GM12878 (cell line): ENCODE measurements around the gene TICRR. TPM values are rescaled to one million over a fixed set of nuclear protein-coding genes. Genes with fewer than 3 reads are reported as not detected.

Experiments
- ATAC-seq: fragments of 200-7000 bp; cut with Tn5 transposase; 3 replicates; pipeline ENCODE4 v1.9.1; 2020; ENCODE audit warnings: mild to moderate bottlenecking, moderate library complexity
- BruUV-seq: library from RNA; stranded (reverse); fragments of 400-500 nt; replicated peaks from 2 replicates; lab custom pipeline; 2021; lab: Mats Ljungman, UMichigan
- CTCF ChIA-PET: fragments of 300-600 bp; sonication (Branson Sonifier 250); formaldehyde crosslinking; extraction: SDS; loops from one replicate; lab custom pipeline; 2021; ENCODE audit warnings: inconsistent platforms; lab: Yijun Ruan, JAX
- POLR2A ChIA-PET: fragments of 350-600 bp; formaldehyde crosslinking; extraction: SDS; loops from one replicate; lab custom pipeline; 2021; ENCODE audit warnings: inconsistent platforms; lab: Charles Lee
- RAD21 ChIA-PET: fragments of 300-600 bp; sonication (Branson Sonifier 250); formaldehyde crosslinking; loops from one replicate; lab custom pipeline; 2023; ENCODE audit warnings: antibody characterized with exemption; ENCODE audit not compliant: unreplicated experiment; lab: Charles Lee
- SMC1A ChIA-PET: fragments of 300-600 bp; sonication (Branson Sonifier 250); formaldehyde crosslinking; loops from one replicate; lab custom pipeline; 2023; ENCODE audit not compliant: unreplicated experiment, uncharacterized antibody; lab: Charles Lee
- DNase-seq: peaks from one replicate; pipeline ENCODE4 v3.0.0-alpha.2; 2011; ENCODE audit warnings: low read depth, low spot score
- FAIRE-seq: peaks from 3 replicates; lab custom pipeline; 2011; peaks lifted over from hg19 to GRCh38; lab: Jason Lieb, UNC
- H2AFZ ChIP-seq: 2 replicates; pipeline ENCODE4 v1.6.0; 2011; ENCODE audit warnings: low read depth, low read length, control low read depth; ENCODE audit not compliant: control insufficient read depth
- H3K27ac ChIP-seq: 2 replicates; pipeline ENCODE4 v1.5.1; 2011; ENCODE audit warnings: control low read depth; ENCODE audit not compliant: control insufficient read depth, insufficient read depth
- H3K27me3 ChIP-seq, 2 experiments: replicated peaks in 1 of 2; 2 replicates each; pipeline versions ENCODE4 v1.6.0 to v1.6.1; 2011; ENCODE audit warnings: low read length in 1 of 2; ENCODE audit not compliant: control insufficient read depth in 2 of 2, insufficient read depth in 2 of 2
- H3K36me3 ChIP-seq, 2 experiments: 2 replicates each; pipeline ENCODE4 v1.5.1; 2011; ENCODE audit warnings: low read length in 1 of 2; ENCODE audit not compliant: control insufficient read depth in 2 of 2, insufficient read depth in 2 of 2
- H3K4me1 ChIP-seq: 2 replicates; pipeline ENCODE4 v1.6.1; 2011; ENCODE audit warnings: mild to moderate bottlenecking, low read length, moderate library complexity, mixed read lengths; ENCODE audit not compliant: control insufficient read depth, insufficient read depth
- H3K4me2 ChIP-seq: 2 replicates; pipeline ENCODE4 v1.6.0; 2011; ENCODE audit warnings: control low read depth; ENCODE audit not compliant: control insufficient read depth, insufficient read depth
- H3K4me3 ChIP-seq: fragments of 200-600 bp; sonication (generic); 2 replicates; pipeline ENCODE4 v1.5.1; 2016
- H3K79me2 ChIP-seq: 2 replicates; pipeline ENCODE4 v1.6.0; 2011; ENCODE audit warnings: low read length; ENCODE audit not compliant: control insufficient read depth, insufficient read depth
- H3K9ac ChIP-seq: 2 replicates; pipeline ENCODE4 v1.8.0; 2011; ENCODE audit warnings: low read length, control low read depth, mixed read lengths; ENCODE audit not compliant: control insufficient read depth, insufficient read depth
- H3K9me3 ChIP-seq: replicated peaks from 3 replicates; pipeline ENCODE4 v1.5.1; 2011; ENCODE audit warnings: mild to moderate bottlenecking, low read length; ENCODE audit not compliant: control insufficient read depth, insufficient read depth
- H4K20me1 ChIP-seq: 2 replicates; pipeline ENCODE4 v1.6.0; 2011; ENCODE audit not compliant: control insufficient read depth, insufficient read depth
- TARDBP ChIP-seq: IDR thresholded peaks from 2 replicates; pipeline ENCODE4 v1.6.1; 2016; ENCODE audit warnings: borderline replicate concordance
- ZBTB11 ChIP-seq: fragments of 450-650 bp; formaldehyde crosslinking; IDR thresholded peaks from 2 replicates; pipeline ENCODE4 v1.5.0; 2022; ENCODE audit warnings: mild to moderate bottlenecking, missing genetic modification characterization
- ZNF622 ChIP-seq: fragments of 450-650 bp; IDR thresholded peaks from 2 replicates; pipeline ENCODE4 v1.6.1; 2017; ENCODE audit warnings: mild to moderate bottlenecking, inconsistent platforms
- WGBS: methylation state at CpG from one replicate; pipeline ENCODE4 v1.1.6; 2016; ENCODE audit warnings: low lambda C conversion rate; ENCODE audit not compliant: insufficient replicate concordance, insufficient coverage; ENCODE audit errors: missing lambda C conversion rate; 5-methylcytosine and 5-hydroxymethylcytosine counted together
- in situ Hi-C: fragments of 300-500 bp; cut with MboI; formaldehyde crosslinking; loops from 9 replicates; pipeline ENCODE4 v1.14.3; 2018; ENCODE audit warnings: mixed read lengths
- intact Hi-C: fragments of 100-400 bp; cut with micrococcal nuclease; formaldehyde crosslinking; loops from one replicate; pipeline ENCODE4 v1.14.2; 2022; ENCODE audit not compliant: unreplicated experiment
- polyA plus RNA-seq, 11 experiments: library from polyadenylated mRNA; depleted of rRNA in 4 of 11; unstranded in 6 of 11; stranded (reverse) in 5 of 11; fragments of >200 nt; fragmentation: Nextera tagmentation in 4 of 11; fragmentation: Illumina TruSeq in 1 of 11; extraction: Ambion mirVana in 4 of 11; extraction: Trizol in 1 of 11; gene quantifications; 1 replicate in 1 of 11; 2 replicates in 10 of 11; pipeline versions ENCODE4 v1.2.1 to v1.2.3, GENCODE V29; 2011 to 2016; ENCODE audit warnings: inconsistent platforms in 2 of 11, missing spikeins in 2 of 11, low read depth in 1 of 11
- total RNA-seq, 4 experiments: library from RNA; depleted of rRNA in 3 of 4; stranded (reverse); fragments of >200 nt in 3 of 4; fragmentation: Illumina TruSeq in 1 of 4; extraction: Trizol in 1 of 4; gene quantifications; 2 replicates each; pipeline versions ENCODE4 v1.2.1 to v1.2.3, GENCODE V29; 2013 to 2021

TICRR gene
- total and polyA plus RNA-seq, 10 of the 15 experiments (the other 5 are each of a cell fraction or from before 2014, with no cell fraction given): 0.58 to 21.5 (median 11.5) TPM

GRCh38 chr15:89666184-89666857, 91.1 kb downstream of the TICRR start:
- POLR2A ChIA-PET: no interaction called here
- no peaks in the 10 kb centered on the region for H3K79me2 ChIP-seq
- no peak for TF ChIP-seq ZBTB11 (CRISPR knock-in tag)
- no peak for TF ChIP-seq ZNF622
- TF ChIP-seq TARDBP: no peak
- TF ChIP-seq, all 136 proteins: peak for 0
- 61% methylated on average over 7 of the region's 8 CpGs for WGBS
- DNase-seq: no peak
- no peak overlapping the region; the same call in 1 of the 2 replicates for H3K9ac ChIP-seq
- in situ Hi-C loops (no loop called here), intact Hi-C loops (no loop called here)
- H3K27me3 ChIP-seq: peaks cover 0 to 2% of the 10 kb centered on the region in 2 experiments; a peak in 1 of 4 replicates
- no peaks in the 10 kb centered on the region for H3K9me3 ChIP-seq
- no peak overlapping the region for H3K27ac ChIP-seq
- peak overlapping the region; percentile 58; the same call in 1 of the 2 replicates for H2AFZ ChIP-seq
- no peaks in the 10 kb centered on the region for H3K4me1 ChIP-seq
- H3K4me3 ChIP-seq: no peak overlapping the region
- no peaks in the 10 kb centered on the region for H4K20me1 ChIP-seq
- no TSS peak for BruUV-seq
- no peak for FAIRE-seq
- ChIA-PET CTCF (no interaction called here), RAD21 (no interaction called here), SMC1A (interaction anchor here (0.6 kb wide), 1 partner anchor 248 kb away, joined by 3 read pairs; no protein-coding TSS in a partner anchor)
- H3K4me2 ChIP-seq: peak overlapping the region; percentile 64; the same call in 1 of the 2 replicates
- ATAC-seq: no peak
- no peaks in the 10 kb centered on the region for H3K36me3 ChIP-seq
